SK-N-SH (cell line): ENCODE data around the gene PPP4R2. TPM values are rescaled to one million over a fixed set of nuclear protein-coding genes. Genes with fewer than 3 reads are reported as not detected.

Experiments
- CTCF ChIA-PET: fragments of 300-600, 350-600 bp; formaldehyde crosslinking; extraction: SDS; loops from one replicate; lab custom pipeline; 2021; lab: Yijun Ruan, JAX
- POLR2A ChIA-PET: fragments of 350-600 bp; sonication (Branson Sonifier 250); formaldehyde crosslinking; extraction: SDS; loops from one replicate; lab custom pipeline; 2020; ENCODE audit warnings: antibody characterized with exemption, inconsistent platforms; lab: Yijun Ruan, JAX
- DNase-seq: peaks from one replicate; pipeline ENCODE4 v3.0.0; 2012
- H2AFZ ChIP-seq: fragments of 200-600 bp; sonication (generic); 2 replicates; pipeline ENCODE4 v1.8.1; 2016; ENCODE audit warnings: antibody characterized with exemption, mild to moderate bottlenecking, low read depth
- H3F3A ChIP-seq: fragments of 200-600 bp; sonication (generic); replicated peaks from 2 replicates; pipeline ENCODE3; 2016; ENCODE audit warnings: antibody characterized with exemption, mild to moderate bottlenecking; ENCODE audit not compliant: insufficient read depth
- H3K27ac ChIP-seq, 2 experiments: fragments of 200-500 bp in 1 of 2; fragments of 200-600 bp in 1 of 2; sonication (Bioruptor generic) in 1 of 2; sonication (generic), shearing (Covaris generic) in 1 of 2; 2 replicates each; pipeline versions ENCODE4 v1.5.1 to v1.6.1; 2014 to 2016; ENCODE audit warnings: low read depth in 2 of 2, inconsistent platforms in 1 of 2, low read length in 1 of 2, mild to moderate bottlenecking in 1 of 2, mixed read lengths in 1 of 2
- H3K27me3 ChIP-seq: fragments of 200-600 bp; sonication (generic), shearing (Covaris generic); 2 replicates; pipeline ENCODE4 v1.6.1; 2016; ENCODE audit warnings: mixed run types; ENCODE audit not compliant: insufficient read depth
- H3K36me3 ChIP-seq, 2 experiments: fragments of 200-500 bp in 1 of 2; fragments of 200-600 bp in 1 of 2; sonication (Bioruptor generic) in 1 of 2; sonication (generic) in 1 of 2; replicated peaks in 1 of 2; 2 replicates each; pipeline versions ENCODE3 to v1.5.1; 2014 to 2016; ENCODE audit warnings: low read length in 1 of 2, mild to moderate bottlenecking in 1 of 2; ENCODE audit not compliant: insufficient read depth in 2 of 2, control insufficient read depth in 1 of 2
- H3K4me1 ChIP-seq, 2 experiments: fragments of 200-500 bp in 1 of 2; fragments of 200-600 bp in 1 of 2; sonication (Bioruptor generic) in 1 of 2; sonication (generic), shearing (Covaris generic) in 1 of 2; 2 replicates each; pipeline versions ENCODE4 v1.5.1 to v1.6.1; 2014 to 2016; ENCODE audit warnings: low read depth in 1 of 2, low read length in 1 of 2, mixed run types in 1 of 2; ENCODE audit not compliant: insufficient read depth in 2 of 2, control insufficient read depth in 1 of 2
- H3K4me2 ChIP-seq: fragments of 200-600 bp; sonication (generic), shearing (Covaris generic); 2 replicates; pipeline ENCODE4 v1.6.1; 2017; ENCODE audit warnings: mixed run types
- H3K4me3 ChIP-seq, 2 experiments: fragments of 200-500 bp in 1 of 2; fragments of 200-600 bp in 1 of 2; sonication (Bioruptor generic) in 1 of 2; sonication (generic), shearing (Covaris generic) in 1 of 2; 2 replicates each; pipeline versions ENCODE4 v1.5.1 to v1.8.1; 2014 to 2016; ENCODE audit warnings: low read depth in 2 of 2, inconsistent platforms in 1 of 2, low read length in 1 of 2, mild to moderate bottlenecking in 1 of 2, mixed read lengths in 1 of 2, moderate library complexity in 1 of 2
- H3K79me2 ChIP-seq: fragments of 200-600 bp; sonication (generic); 2 replicates; pipeline ENCODE4 v1.8.1; 2017; ENCODE audit warnings: mild to moderate bottlenecking; ENCODE audit not compliant: insufficient read depth
- H3K9ac ChIP-seq: fragments of 200-600 bp; sonication (generic); 2 replicates; pipeline ENCODE4 v1.6.1; 2017; ENCODE audit warnings: mixed run types
- H3K9me2 ChIP-seq: fragments of 200-600 bp; sonication (generic); 2 replicates; pipeline ENCODE4 v1.6.1; 2017; ENCODE audit warnings: mixed run types
- H3K9me3 ChIP-seq: fragments of 200-600 bp; sonication (generic); 2 replicates; pipeline ENCODE4 v1.6.1; 2017; ENCODE audit warnings: mixed run types, mild to moderate bottlenecking, moderate library complexity
- H4K20me1 ChIP-seq: fragments of 200-600 bp; sonication (generic); 2 replicates; pipeline ENCODE4 v1.6.1; 2017; ENCODE audit warnings: mild to moderate bottlenecking, mixed run types; ENCODE audit not compliant: insufficient read depth
- CHD2 ChIP-seq: fragments of 150-350 bp; IDR thresholded peaks from 2 replicates; pipeline ENCODE4 v1.6.1; 2018; ENCODE audit warnings: low read length; ENCODE audit not compliant: partially characterized antibody
- EP300 ChIP-seq, 2 experiments: IDR thresholded peaks; 2 replicates each; pipeline versions ENCODE4 v1.4.0 to v1.6.1; 2012; ENCODE audit warnings: borderline replicate concordance in 1 of 2, low read depth in 1 of 2, low read length in 1 of 2
- FOSL2 ChIP-seq: IDR thresholded peaks from 2 replicates; pipeline ENCODE4 v1.4.0; 2012; ENCODE audit warnings: low read depth, mild to moderate bottlenecking, moderate library complexity, borderline replicate concordance
- FOXJ3 ChIP-seq: sonication (generic); formaldehyde crosslinking; IDR thresholded peaks from 2 replicates; pipeline ENCODE4 v1.5.1; 2020; ENCODE audit warnings: mild to moderate bottlenecking, missing genetic modification reagents
- GABPA ChIP-seq: IDR thresholded peaks from 2 replicates; pipeline ENCODE4 v1.4.0; 2012; ENCODE audit warnings: low read depth, mild to moderate bottlenecking
- MEF2A ChIP-seq: IDR thresholded peaks from 2 replicates; pipeline ENCODE4 v1.4.0; 2012; ENCODE audit warnings: low read depth, borderline replicate concordance
- NFIC ChIP-seq: IDR thresholded peaks from 2 replicates; pipeline ENCODE4 v1.4.0; 2012; ENCODE audit warnings: borderline replicate concordance
- RAD21 ChIP-seq: IDR thresholded peaks from 2 replicates; pipeline ENCODE4 v1.6.1; 2012; ENCODE audit warnings: mild to moderate bottlenecking, low read length
- RFX5 ChIP-seq: IDR thresholded peaks from 2 replicates; pipeline ENCODE4 v1.6.1; 2012; ENCODE audit warnings: mild to moderate bottlenecking, improper control_type of control experiment, low read length
- RXRA ChIP-seq: IDR thresholded peaks from 2 replicates; pipeline ENCODE4 v1.4.0; 2012; ENCODE audit warnings: low read depth, mild to moderate bottlenecking, borderline replicate concordance
- SIN3A ChIP-seq: IDR thresholded peaks from 2 replicates; pipeline ENCODE4 v1.6.1; 2012; ENCODE audit warnings: low read depth, mild to moderate bottlenecking, low read length, moderate library complexity, borderline replicate concordance
- TAF1 ChIP-seq: IDR thresholded peaks from 2 replicates; pipeline ENCODE4 v1.6.1; 2012; ENCODE audit warnings: low read depth, mild to moderate bottlenecking, low read length, moderate library complexity, borderline replicate concordance
- TCF12 ChIP-seq: IDR thresholded peaks from 2 replicates; pipeline ENCODE4 v1.4.0; 2012
- YY1 ChIP-seq: IDR thresholded peaks from 2 replicates; pipeline ENCODE4 v1.4.0; 2012; ENCODE audit warnings: low read depth, mild to moderate bottlenecking
- WGBS: methylation state at CpG from one replicate; pipeline ENCODE4 v1.1.6; 2017; ENCODE audit warnings: low lambda C conversion rate; 5-methylcytosine and 5-hydroxymethylcytosine counted together
- polyA plus RNA-seq, 3 experiments: library from polyadenylated mRNA; depleted of rRNA; stranded (reverse); fragments of >200 nt; gene quantifications; 2 replicates each; pipeline ENCODE4 v1.2.3, GENCODE V29; 2012
- TF ChIP-seq, protein P1 (sequence below): fragments of 150-350 bp; IDR thresholded peaks from 2 replicates; pipeline ENCODE4 v1.6.1; 2017; ENCODE audit warnings: antibody characterized with exemption, low read length, low read depth, borderline replicate concordance
- TF ChIP-seq, protein P2 (sequence below): IDR thresholded peaks from 2 replicates; pipeline ENCODE4 v1.4.0; 2012; ENCODE audit warnings: low read depth, borderline replicate concordance
- TF ChIP-seq, protein P3 (sequence below): fragments of 150-350 bp; IDR thresholded peaks from 2 replicates; pipeline ENCODE4 v1.6.1; 2016; ENCODE audit warnings: mild to moderate bottlenecking, low read depth, low read length

The PPP4R2 gene
- polyA plus RNA-seq, 1 of the 3 experiments (the other 2 are of a cell fraction): 8.9 TPM

DNA sequence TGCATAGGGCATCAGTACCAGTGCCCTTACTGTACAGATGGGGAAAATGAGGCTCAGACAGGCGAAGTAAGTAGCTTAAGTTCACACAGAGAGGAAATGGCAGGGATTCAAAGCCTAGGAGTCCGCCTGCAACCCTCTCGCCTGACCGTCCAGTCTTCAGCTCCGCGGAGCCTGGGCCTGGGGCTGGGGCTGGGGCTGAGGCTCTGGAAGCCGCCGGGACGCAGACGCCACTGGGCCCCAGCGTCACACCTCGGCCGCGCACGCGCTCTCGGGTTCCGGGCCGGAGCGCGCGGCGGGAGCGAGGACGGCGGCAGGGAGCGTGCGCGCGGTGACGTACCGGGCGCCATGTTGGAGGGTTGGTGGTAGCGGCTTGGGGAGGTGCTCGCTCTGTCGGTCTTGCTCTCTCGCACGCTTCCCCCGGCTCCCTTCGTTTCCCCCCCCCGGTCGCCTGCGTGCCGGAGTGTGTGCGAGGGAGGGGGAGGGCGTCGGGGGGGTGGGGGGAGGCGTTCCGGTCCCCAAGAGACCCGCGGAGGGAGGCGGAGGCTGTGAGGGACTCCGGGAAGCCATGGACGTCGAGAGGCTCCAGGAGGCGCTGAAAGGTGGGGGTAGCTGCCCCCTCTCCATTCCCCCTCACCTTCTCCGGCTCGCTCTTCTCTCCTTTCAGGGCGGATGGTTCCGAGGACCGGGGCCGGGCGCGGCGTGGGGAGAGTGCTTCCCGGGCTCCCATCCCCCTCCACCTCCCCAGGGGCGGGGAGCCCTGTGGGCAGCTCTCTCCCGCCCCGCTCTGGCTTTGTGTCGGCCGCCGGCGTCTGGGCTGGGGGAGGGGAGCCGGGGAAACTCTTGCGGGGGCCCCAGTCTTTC lies at the start of gene PPP4R2 (continued):
- TF ChIP-seq, protein P1, sequence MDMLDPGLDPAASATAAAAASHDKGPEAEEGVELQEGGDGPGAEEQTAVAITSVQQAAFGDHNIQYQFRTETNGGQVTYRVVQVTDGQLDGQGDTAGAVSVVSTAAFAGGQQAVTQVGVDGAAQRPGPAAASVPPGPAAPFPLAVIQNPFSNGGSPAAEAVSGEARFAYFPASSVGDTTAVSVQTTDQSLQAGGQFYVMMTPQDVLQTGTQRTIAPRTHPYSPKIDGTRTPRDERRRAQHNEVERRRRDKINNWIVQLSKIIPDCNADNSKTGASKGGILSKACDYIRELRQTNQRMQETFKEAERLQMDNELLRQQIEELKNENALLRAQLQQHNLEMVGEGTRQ: no peak
- TF ChIP-seq SIN3A (0 out of 2 replicates have a peak, but pooled peaks have one; percentile 22), GABPA (no peak), MEF2A (no peak), RFX5 (no peak), CHD2 (peak; percentile 79), FOSL2 (no peak), RAD21 (no peak), NFIC (no peak), YY1 (peak; percentile 81), TCF12 (peak; percentile 20; the same call in 1 of the 2 replicates), RXRA (no peak)
- TF ChIP-seq, protein P2, sequence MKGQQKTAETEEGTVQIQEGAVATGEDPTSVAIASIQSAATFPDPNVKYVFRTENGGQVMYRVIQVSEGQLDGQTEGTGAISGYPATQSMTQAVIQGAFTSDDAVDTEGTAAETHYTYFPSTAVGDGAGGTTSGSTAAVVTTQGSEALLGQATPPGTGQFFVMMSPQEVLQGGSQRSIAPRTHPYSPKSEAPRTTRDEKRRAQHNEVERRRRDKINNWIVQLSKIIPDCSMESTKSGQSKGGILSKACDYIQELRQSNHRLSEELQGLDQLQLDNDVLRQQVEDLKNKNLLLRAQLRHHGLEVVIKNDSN: no peak

DNA sequence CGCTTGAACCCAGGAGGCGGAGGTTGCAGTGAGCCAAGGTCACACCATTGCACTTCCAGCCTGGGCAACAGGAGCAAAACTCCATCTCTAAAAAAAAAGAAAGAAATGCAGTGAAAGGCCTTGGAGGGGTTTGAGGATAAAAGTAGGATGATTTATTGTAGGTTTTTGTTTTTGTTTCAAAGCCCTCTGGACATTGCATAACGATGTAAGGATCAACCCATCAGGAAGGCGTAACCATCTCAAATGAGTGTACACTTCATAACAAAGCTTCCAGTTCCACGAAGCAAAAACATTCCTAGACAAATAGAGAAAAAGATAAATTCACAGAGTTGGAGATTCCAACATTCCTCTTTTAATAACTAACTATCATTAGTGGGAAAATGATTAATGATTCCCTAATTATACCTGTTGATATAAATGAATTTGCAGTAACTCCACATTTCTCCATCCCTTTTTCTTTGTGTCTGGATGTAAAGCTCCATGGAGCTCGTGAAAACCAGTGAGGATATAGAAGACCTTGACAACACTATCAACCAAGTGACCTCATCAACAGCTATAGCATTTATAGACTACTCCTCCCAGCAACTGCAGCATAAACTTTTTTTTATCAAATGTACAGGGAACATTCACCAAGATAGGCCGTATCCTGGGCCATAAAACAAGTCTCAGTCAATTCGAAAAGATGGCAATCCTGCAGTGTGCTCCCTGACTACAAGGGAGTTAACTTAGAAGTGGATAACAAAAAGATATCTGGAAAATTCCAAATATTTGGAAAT lies 48.7 kb upstream of the PPP4R2 start:
- Histone ChIP-seq H3K9me2 (no peaks in the 10 kb centered on the region), H3K27me3 (no peaks in the 10 kb centered on the region), H3K9ac (no peak overlapping the region), H3K4me2 (no peak overlapping the region), H3K79me2 (no peaks in the 10 kb centered on the region; the same call in 1 of the 2 replicates), H4K20me1 (no peaks in the 10 kb centered on the region), H2AFZ (no peak overlapping the region), H3K36me3 (no peaks in the 10 kb centered on the region), H3K4me1 (no peaks in the 10 kb centered on the region; a peak in 2 of 4 replicates), H3F3A (peaks cover 13% of the 10 kb centered on the region), H3K27ac (no peak overlapping the region), H3K9me3 (no peaks in the 10 kb centered on the region), H3K4me3 (no peak overlapping the region)
- ChIA-PET CTCF (interaction anchor here (0.7 to 1.6 kb wide), 2 partner anchors 10 to 60 kb away, joined by 4 to 5 read pairs; partner anchors contain the start of gene GXYLT2), POLR2A (no interaction called here)
- DNase-seq: no peak
- TF ChIP-seq FOSL2: no peak
- TF ChIP-seq, protein P1: no peak
- TF ChIP-seq GABPA: no peak
- TF ChIP-seq FOXJ3 (CRISPR knock-in tag): no peak
- TF ChIP-seq EP300 (IDR thresholded peaks at IDR 0.05; ENCODE audit: borderline replicate concordance in 1 of 2, low read depth in 1 of 2, low read length in 1 of 2): no peak
- no peak for TF ChIP-seq RXRA
- TF ChIP-seq, protein P3, sequence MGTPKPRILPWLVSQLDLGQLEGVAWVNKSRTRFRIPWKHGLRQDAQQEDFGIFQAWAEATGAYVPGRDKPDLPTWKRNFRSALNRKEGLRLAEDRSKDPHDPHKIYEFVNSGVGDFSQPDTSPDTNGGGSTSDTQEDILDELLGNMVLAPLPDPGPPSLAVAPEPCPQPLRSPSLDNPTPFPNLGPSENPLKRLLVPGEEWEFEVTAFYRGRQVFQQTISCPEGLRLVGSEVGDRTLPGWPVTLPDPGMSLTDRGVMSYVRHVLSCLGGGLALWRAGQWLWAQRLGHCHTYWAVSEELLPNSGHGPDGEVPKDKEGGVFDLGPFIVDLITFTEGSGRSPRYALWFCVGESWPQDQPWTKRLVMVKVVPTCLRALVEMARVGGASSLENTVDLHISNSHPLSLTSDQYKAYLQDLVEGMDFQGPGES: no peak
- TF ChIP-seq TAF1: no peak
- 94% methylated on average over 8 of the region's 8 CpGs for WGBS
